ENCODE data around the gene ELN. TPM values are rescaled to one million over a fixed set of nuclear protein-coding genes. Genes with fewer than 3 reads are reported as not detected.

The ELN gene
- total RNA-seq, 1 donor from 2014 or later: 4.9 TPM

- peak; percentile 71 for ATAC-seq
Observed at GRCh38 chr7:74097937-74098614, 70.1 kb downstream of the ELN start.

- ATAC-seq: no peak
Observed at GRCh38 chr7:74099031-74099430, 71.1 kb downstream of the ELN start.

- no peak for ATAC-seq
Observed at GRCh38 chr7:74101061-74101681, 73.2 kb downstream of the ELN start.

- peak; percentile 83 for ATAC-seq
Observed at GRCh38 chr7:74103219-74103772, 75.3 kb downstream of the ELN start.

DNA sequence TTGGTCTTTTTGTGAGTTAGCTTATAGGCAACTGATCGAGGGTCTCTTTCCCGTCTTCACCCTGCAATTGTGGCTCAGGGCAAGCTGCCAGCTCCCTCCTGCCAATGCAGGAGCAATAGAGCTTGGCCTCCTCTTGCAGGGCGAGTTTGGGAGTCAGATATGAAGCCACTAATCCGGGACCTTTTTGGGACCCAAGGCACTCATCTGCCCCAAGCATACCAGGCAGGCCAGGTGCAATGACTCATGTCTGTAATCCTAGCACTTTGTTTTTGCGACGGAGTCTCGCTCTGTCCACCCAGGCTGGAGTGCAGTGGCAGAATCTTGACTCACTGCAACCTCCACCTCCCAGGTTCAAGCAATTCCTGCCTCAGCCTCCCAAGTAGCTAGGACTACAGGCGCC, 76.7 kb downstream of the ELN start:
- ATAC-seq: peak; percentile 79

- no peak for ATAC-seq
Observed at GRCh38 chr7:74105992-74106391, 78.0 kb downstream of the ELN start.

GRCh38 chr7:74106846-74107245, 78.9 kb downstream of the ELN start:
- no peak for ATAC-seq

DNA sequence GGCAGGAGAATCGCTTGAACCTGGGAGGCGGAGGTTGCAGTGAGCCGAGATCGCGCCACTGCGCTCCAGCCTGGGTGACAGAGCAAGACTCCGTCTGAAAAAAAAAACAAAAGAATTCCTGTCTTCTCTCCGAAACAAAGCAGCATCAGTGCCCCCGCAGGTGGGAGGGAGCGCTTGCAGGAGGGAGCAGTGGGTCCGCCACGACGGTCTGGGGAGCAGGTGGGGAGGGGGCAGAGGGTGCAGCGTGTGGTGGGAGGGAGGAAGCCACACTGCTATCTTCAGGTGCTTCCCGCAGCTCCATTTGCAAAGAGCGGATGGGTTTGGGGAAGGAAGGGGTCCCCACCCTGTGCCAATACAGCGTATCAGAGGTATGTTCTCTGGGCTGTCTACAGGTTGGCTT, 87.4 kb downstream of the ELN start:
- ATAC-seq: no peak

DNA sequence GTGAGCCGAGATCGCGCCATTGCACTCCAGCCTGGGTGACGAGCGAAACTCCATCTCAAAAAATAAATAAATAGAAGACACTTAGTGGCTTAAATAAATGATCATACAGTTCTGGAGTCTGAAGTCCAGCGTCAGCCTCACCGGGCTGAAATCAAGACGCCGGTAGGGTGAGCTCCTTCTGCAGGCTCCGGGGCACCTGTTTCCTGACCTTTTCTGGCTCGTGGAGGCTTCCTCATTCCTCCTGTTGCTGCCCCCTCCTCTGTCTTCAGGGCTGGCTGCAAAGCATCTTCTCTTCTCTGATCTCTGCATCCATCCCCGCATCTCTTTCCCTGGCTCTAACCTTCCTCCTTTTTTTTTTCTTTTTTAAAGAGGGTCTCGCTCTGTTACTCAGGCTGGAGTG, 88.4 kb downstream of the ELN start:
- ATAC-seq: no peak

Other genes starting within 250 kb of the ELN start
- 149 TPM for gene CLDN4, start 197.2 kb upstream of the ELN start, total RNA-seq
- 1.9 TPM for gene METTL27, start 185.7 kb upstream of the ELN start, total RNA-seq
- not detected for gene TMEM270, start 167.0 kb upstream of the ELN start, total RNA-seq
- gene LIMK1, start 55.6 kb downstream of the ELN start, total RNA-seq: 10.2 TPM
- gene EIF4H, start 146.2 kb downstream of the ELN start, total RNA-seq: 235 TPM
- gene LAT2, start 181.8 kb downstream of the ELN start, total RNA-seq: 1.2 TPM
- gene RFC2, start 226.2 kb downstream of the ELN start, total RNA-seq: 29.1 TPM